HG02678 (cell line): ENCODE results near the gene CD209.
"Not testable (repeated sequence)": the region's sequence is repeated elsewhere in the genome, so short reads cannot be mapped to it uniquely, and the experiment has no call there.

ENCODE experiments used
- ATAC-seq: cut with Tn5 transposase; IDR thresholded peaks from one replicate; pipeline ENCODE4 v1.9.1; 2021; ENCODE audit warnings: mild to moderate bottlenecking, moderate library complexity; ENCODE audit not compliant: unreplicated experiment

The CD209 gene

DNA sequence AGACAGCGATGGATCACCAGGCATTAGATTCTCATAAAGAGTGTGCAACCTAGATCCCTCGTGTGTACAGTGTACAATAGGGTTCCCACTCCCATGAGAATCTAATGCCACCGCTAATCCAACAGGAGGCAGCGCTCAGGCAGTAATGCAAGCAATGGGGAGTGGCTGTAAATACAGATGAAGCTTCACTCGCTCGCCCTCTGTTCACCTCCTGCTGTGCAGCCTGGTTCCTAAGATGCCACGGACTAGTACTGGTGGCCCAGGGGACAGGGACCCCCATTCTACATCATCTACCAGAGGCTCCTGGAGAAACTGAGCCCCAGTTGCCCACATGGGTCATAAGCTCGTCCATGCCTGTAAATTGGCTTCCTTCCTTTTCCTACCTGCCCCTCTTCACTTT lies 23.7 kb upstream of the CD209 start:
- ATAC-seq, result no peak

GRCh38 chr19:7769171-7769570 lies 21.8 kb upstream of the CD209 start:
- no peak for ATAC-seq

DNA sequence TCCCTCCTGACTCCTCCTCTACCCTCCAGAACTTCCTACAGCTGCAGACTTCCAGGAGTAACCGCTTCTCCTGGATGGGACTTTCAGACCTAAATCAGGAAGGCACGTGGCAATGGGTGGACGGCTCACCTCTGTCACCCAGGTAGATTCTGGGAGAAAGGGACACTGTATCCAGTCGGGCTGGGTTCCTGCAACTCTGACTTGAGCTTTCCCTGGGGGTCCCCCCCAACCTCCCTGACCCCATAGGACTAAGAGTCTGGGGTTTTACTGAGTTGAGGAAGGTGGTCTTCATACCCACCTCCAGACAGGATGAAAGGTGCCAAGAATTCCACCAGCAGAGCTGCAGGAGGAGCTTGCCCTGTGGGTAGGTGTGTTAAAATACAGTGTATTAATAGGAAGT lies 20.2 kb upstream of the CD209 start:
- ATAC-seq, result no peak

DNA sequence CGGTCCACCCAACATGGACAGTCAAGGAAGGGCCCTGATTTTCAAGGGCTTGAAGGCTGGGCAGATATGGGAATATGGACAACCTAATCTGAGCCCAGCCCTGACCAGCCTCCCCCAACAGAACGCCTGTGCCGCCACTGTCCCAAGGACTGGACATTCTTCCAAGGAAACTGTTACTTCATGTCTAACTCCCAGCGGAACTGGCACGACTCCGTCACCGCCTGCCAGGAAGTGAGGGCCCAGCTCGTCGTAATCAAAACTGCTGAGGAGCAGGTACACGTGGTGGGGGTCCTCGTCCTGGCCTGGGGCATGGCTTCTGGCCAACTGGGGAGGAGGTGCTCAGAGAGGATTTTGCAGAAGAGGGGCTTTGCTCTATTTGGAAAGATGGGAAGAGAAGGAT lies 19.2 kb upstream of the CD209 start:
- ATAC-seq, result no peak

GRCh38 chr19:7765043-7765442 lies 17.7 kb upstream of the CD209 start:
- ATAC-seq, result not testable (repeated sequence)

GRCh38 chr19:7764157-7764556 lies 16.8 kb upstream of the CD209 start:
- ATAC-seq, result not testable (repeated sequence)

- ATAC-seq, result no peak
These were observed 16.4 kb upstream of the CD209 start for GRCh38 chr19:7763696-7764095.

DNA sequence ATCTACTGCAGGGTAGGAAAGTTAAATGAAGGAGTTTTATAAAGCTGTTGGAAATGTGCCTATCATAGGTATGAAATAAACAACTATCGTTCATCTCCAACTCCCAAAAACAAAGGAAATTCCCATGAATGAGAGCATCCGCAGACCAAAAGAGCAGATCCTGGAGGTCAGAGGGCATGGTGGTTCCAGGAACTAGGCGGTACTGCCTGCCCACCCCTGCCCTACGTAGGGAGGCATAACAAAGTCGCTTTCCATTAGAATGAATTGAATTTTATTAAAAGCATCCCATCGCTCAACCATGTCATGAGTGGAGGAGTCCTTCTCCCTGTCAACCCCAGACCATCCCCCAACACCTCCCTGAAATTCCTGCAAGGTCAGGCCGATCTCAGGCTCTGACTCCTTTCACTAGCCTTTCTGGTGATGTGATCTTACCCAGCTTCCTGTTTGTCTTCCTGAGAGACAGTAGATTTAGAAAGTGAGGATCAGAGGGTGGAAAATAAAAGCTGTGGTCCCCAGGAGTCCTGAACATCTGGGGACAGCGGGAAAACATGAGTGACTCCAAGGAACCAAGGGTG lies 15.5 kb upstream of the CD209 start, which contains the start of gene CLEC4M:
Gene CLEC4M (plus strand): TSS at position 525 of the 575 bp plus-strand sequence. CDS start 24 bp downstream, at position 549.
- ATAC-seq, result no peak

DNA sequence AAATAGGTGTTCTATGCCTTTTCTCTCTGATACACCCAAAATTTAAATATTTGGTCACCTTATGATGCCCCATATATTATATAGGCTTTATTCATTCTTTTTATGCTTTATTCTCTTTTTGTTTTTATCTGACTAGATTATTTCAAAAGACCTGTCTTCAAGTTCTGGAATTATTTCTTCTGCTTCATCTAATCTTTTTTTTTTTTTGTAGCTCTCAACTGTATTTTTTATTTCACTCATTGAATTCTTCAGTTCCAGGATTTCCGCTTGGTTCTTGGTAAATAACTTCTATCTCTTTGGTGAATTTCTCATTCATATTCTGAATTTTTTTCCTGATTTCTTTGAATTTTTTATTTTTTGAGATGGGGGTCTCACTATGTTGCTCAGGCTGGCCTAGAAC lies 11.8 kb upstream of the CD209 start:
- ATAC-seq, result no peak

DNA sequence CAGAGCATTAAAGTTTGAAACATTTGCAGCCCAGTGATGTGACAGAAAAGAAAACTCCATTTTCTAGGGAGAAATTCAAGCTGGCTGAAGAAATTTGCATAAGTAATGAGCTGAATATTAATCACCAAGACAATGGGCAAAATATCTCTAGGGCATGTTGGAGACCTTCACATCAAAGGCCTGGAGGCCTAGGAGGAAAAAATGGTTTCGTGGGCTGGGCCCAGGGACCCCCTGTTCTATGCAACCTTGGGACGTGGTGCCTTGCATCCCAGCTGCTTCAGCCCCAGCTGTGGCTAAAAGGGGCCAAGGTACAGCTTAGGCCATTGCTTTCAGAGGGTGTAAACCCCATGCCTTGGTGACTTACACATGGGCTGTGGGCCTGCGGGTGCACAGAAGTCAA lies 10.0 kb upstream of the CD209 start:
- ATAC-seq, result no peak

DNA sequence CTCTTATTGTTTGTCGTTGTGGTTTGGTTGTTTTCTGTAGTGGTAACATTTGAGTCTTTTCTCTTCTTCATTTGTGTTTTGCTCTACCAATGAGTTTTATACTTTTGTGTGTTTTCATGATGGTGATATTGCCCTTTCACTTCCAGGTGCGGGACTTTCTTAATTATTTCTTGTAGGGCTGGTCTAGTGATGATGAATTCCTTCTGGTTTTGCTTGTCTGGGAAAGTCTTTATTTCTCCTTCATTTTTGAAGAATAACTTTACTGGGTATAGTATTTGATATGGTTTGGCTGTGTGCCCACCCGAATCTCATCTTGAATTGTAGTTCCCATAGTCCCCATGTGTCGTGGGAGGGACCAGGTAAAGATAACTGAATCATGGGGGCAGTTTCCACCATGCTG lies 8.9 kb upstream of the CD209 start:
- ATAC-seq, result no peak

DNA sequence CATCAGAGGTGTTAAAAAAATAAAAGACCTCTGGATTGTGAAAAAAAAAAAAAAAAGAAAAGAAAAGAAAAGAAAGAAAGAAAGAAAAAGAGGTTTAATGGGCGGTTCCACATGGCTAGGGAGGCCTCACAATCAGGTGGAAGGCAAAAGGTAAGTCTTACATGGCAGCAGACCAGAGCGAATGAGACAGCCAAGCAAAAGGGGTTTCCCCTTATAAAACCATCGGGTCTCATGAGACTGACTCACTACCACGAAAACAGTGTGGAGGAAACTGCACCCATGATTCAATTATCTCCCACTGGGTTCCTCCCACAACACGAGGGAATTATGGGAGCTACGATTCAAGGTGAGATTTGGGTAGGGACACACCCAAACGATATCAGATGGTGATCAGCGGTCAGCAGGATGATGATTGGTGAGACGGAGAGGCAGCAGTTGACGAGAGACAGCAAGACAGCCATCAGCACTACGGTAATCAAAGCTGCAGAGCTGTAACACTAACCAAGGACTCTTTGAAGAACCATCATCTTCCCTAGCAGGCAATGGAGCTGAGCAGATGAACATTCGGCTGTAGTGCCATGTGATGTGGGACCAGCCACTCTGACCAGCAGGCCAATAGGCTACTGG lies 3.9 kb upstream of the CD209 start:
- no peak for ATAC-seq

DNA sequence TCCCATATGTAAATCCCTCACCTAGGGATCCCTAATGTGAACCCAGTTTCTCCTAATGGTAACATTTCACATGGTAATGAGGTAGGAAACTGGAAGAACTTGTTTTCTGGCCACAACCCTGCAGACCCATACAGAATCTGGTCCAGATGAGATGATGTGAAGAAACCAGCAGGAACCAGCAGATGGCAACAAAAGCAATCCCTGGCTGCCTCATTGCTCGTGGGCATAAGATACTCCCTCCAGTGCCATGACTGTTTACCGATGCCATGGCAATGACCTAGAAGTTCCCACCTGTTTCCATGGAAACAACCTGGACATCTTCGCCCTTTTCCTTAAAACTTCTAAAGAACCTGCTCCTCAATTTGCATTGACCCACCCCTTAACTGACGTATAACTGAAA lies 1.4 kb upstream of the CD209 start:
- ATAC-seq, result no peak

- no peak for ATAC-seq
These were observed 837 bp upstream of the CD209 start for GRCh38 chr19:7748171-7748570.

GRCh38 chr19:7746306-7746705 lies 1.0 kb downstream of the CD209 start:
- not testable (repeated sequence) for ATAC-seq

- no peak for ATAC-seq
These were observed 2.3 kb downstream of the CD209 start for GRCh38 chr19:7744871-7745650.

- no peak for ATAC-seq
These were observed 3.0 kb downstream of the CD209 start for GRCh38 chr19:7744199-7744786.

DNA sequence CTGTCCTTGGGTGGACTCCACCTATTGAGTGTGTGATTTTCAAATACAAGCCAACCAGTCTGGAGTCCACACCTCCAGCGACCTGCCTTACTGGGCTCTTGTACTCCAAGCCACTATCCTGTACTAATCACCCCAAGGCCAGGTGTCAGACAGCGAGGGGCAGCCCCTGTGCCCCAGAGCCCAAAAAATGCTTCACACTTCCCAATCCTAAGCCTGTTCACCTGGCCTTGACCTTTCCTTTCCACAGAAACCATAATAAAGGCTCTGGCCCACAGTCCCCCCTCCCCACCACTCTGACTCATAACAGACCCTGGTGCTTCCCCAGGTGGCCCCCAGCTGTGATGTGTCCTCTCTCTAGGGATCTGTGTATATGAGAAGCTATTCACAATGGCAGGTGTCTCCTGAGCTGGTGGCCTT lies 3.9 kb downstream of the CD209 start:
- peak; percentile 69 for ATAC-seq

DNA sequence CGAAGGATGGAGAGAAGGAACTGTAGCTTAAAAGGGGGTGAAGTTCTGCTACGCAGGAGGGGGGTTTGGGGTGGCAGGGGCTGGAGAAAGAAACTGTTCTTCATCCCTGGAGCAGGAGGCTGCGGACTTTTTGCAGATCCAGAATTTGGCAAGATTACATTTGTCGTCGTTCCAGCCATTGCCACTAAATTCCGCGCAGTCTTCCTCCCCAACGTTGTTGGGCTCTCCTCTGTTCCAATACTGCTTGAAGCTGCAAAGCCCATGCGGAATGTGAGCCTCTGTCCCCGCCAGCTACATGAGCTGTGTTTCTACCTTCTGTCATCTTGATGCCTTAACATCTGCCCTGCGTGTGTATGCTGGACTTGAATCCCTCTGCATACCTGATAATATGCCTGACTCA lies 4.3 kb downstream of the CD209 start:
- no peak for ATAC-seq

GRCh38 chr19:7742575-7742974 lies 4.8 kb downstream of the CD209 start:
- ATAC-seq, result no peak

DNA sequence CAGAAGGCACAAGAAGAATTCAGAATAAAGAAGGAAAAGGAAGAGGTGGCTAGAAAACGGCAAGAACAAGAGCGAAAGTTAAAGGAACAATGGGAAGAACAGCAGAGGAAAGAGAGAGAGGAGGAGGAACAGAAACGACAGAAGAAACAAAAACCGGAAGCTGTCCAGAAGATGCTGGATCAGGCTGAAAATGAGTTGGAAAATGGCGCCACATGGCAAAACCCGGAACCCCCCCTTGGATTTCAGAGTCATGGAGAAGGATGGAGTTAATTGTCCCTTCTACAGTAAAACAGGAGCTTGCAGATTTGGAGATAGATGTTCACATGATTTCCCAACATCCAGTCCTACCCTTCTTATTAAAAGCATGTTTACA lies 6.7 kb downstream of the CD209 start:
- no peak for ATAC-seq
